GM12874 (cell line): Measurements from ENCODE around the gene DNAJC11.

Source experiments
- TF ChIP-seq, protein P1 (sequence below): IDR thresholded peaks from 2 replicates; pipeline ENCODE4 v1.5.1; 2011; ENCODE audit warnings: low read depth, mild to moderate bottlenecking, control low read depth, low read length, moderate library complexity; ENCODE audit not compliant: insufficient read depth

DNAJC11 gene

DNA sequence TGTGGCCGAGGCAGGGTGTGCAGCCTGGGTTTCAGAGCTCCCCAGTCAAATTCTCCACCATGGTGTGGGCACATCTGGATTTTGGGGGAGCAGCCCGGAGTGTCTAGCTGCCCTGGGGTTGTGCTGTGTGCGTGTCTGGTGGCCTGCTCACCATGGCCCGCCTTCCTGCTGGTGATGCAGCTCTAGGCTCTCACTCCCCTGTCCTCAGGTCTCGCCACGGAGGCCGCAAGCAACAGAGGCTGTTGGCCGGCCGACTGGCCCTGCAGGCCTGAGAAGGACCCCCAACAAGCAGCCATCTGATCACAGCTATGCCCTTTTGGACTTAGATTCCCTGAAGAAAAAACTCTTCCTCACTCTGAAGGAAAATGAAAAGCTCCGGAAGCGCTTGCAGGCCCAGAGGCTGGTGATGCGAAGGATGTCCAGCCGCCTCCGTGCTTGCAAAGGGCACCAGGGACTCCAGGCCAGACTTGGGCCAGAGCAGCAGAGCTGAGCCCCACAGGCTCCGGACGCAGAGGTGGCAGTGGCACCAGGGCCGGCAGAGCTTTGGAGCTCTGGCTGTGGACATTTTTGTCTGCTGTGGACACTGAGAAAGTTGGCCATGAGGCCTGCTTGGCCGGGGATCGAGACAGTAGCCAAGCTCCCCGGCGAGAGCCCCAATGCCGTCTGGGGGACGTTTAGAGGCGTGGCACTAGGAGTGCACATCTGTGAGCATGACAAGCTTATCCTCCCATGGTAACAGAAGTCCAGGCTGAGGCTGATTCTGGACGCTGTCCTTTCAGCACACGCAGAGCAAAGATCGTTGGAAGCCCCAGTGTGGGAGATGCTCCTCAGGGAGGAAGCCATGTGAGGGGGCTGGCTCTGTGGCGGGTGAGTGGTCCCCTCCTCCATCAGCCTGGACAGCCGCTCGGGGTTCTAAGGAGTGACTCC, 68.8 kb downstream of the DNAJC11 start:
- TF ChIP-seq, protein P1, sequence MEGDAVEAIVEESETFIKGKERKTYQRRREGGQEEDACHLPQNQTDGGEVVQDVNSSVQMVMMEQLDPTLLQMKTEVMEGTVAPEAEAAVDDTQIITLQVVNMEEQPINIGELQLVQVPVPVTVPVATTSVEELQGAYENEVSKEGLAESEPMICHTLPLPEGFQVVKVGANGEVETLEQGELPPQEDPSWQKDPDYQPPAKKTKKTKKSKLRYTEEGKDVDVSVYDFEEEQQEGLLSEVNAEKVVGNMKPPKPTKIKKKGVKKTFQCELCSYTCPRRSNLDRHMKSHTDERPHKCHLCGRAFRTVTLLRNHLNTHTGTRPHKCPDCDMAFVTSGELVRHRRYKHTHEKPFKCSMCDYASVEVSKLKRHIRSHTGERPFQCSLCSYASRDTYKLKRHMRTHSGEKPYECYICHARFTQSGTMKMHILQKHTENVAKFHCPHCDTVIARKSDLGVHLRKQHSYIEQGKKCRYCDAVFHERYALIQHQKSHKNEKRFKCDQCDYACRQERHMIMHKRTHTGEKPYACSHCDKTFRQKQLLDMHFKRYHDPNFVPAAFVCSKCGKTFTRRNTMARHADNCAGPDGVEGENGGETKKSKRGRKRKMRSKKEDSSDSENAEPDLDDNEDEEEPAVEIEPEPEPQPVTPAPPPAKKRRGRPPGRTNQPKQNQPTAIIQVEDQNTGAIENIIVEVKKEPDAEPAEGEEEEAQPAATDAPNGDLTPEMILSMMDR, result no peak

DNA sequence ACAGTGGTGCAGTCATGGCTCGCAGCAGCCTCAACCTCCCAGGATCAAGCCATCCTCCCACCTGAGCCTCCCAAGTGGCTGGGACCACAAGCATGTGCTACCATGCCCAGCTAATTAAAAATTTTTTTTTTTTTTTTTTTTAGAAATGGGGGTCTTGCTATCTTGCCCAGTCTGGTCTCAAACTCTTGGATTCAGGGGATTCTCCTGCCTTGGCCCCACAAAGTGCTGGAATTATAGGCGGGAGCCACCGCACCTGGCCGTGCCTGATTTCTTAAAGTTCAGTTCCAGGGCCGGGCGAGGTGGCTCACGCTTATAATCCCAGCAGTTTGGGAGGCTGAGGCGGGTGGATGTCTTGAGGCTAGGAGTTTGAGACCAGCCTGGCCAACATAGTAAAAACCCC, 70.6 kb downstream of the DNAJC11 start:
- TF ChIP-seq, protein P1, result no peak

DNA sequence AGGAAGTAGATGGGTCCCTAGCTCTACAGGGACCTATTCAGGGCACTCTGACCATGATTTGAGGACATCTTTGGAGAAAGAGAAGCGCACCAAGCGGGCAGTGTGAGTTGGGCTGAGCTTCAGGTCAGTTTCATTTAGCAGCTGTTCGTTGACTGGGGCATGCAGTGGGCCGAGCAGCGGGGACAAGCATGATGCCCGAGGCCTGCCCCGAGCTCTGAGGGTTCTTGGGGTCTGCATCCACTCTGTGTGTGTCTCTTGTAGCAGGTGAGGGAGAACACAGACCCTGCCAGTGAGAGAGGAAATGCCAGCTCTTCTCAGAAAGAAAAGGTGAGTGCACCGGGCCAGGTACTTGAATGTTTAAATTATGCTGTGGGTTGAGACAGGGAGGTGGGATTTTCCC, 71.6 kb downstream of the DNAJC11 start:
- TF ChIP-seq, protein P1, result no peak

DNA sequence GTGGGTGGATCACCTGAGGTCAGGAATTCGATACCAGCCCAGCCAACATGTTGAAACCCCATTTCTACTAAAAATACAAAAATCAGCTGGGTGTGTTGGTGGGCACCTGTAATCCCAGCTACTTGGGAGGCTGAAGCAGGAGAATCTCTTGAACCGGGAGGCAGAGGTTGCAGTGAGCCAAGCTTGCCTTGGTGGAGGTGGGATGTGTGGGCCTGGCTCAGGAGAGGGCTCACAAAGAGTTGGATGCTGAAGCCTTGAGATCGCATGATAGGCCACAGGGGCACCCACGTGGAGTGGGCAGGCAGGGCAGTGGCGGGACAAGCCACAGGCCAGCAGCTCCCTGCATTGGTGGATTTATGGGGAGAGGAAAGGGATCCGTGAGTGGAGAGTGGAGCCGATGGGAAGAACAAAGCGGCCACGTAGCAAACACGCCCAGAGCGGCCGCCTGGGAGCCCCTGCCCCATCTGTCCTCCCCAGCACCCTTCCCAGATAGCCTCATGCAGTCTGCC, 72.6 kb downstream of the DNAJC11 start:
- TF ChIP-seq, protein P1, result no peak

DNA sequence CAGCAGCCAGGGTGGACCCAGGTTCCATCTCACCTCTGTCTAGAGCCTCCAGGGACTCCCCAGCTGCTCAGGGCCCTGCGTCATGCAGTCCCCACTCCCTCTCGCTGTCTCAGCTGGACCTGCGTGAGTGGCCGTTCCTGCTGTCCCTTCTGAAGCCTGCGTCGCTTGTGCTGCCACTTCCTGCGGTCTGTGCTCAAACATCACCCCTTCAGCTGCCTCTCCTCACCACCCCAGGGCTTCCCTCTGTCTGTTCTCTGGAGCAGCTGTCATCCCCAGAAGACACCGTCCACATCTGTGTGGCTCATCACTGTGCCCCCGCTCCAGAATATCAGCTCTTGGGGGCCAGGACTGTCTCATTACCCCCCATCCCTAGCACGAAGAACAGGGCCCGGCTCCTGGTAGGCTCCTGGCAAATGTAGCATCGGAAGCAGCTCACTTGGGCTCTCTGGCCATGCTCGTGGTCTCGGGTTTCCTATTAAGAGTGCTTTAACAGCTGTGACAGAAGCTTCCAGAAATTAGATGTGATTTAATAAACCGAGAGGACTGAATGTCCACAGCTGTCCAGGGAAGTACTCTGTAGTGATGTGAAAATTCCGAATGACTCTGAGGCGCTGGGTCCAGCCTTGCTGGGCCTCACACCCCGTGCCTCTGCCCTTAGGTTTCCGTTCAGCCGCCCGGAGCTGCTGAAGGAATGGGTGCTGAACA, 73.6 kb downstream of the DNAJC11 start:
- TF ChIP-seq, protein P1, result no peak

DNA sequence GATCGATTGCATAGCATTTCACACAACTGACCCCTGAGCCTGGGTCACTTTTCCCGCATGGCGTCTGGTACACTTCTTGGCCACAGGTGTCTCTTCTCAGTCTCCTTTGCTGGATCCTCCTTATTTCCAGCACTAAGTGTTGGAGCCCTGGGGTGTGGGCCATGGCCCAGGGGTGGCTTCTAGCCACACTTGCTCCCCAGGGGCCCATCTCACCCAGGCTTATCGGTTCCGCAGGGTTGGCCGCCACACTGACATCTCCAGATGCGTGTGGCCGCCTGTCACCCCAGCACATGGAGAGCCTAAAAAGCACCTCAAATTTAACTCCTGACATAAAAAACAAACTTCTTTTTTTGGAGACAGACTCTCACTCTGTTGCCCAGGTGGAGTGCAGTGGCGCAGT, 74.6 kb downstream of the DNAJC11 start:
- TF ChIP-seq, protein P1, result no peak

DNA sequence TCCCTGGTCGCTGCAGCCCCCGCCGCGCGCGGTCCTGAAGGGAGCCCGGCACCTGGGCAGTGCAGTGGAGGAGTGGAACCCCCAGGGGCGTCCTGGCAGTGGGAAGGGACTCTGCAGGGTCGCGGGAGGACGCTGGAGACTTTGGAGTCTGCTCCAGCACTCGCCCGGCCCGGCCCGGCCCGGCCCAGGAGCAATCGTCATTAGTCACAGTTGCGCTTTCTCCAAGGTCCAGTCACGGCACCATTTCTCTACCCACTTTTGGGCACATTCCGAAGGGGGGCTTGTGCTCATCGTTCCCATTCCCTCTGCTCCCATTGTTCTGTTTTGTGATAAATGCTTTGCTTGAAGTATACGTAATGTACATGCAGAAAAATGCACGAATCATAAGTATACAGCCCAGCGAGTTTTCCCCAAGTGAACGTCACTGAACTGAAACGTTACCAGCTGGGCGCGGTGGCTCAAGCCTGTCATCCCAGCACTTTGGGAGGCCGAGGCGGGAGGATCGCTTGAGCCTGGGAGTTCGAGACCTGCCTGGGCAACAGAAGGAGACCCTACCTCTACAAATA, 75.9 kb downstream of the DNAJC11 start:
- TF ChIP-seq, protein P1, result no peak
